GM12875 (cell line): Measurements from ENCODE around the gene ZNF480.

Source experiments
- H3K4me3 ChIP-seq: one replicate; pipeline ENCODE4 v1.5.1; 2011; ENCODE audit warnings: low read depth, low read length, control low read depth
- TF ChIP-seq, protein P1 (sequence below): IDR thresholded peaks from 2 replicates; pipeline ENCODE4 v1.5.1; 2011; ENCODE audit warnings: low read depth, mild to moderate bottlenecking, control low read depth, inconsistent platforms, low read length, moderate library complexity, borderline replicate concordance; ENCODE audit not compliant: insufficient read depth

ZNF480 gene

DNA sequence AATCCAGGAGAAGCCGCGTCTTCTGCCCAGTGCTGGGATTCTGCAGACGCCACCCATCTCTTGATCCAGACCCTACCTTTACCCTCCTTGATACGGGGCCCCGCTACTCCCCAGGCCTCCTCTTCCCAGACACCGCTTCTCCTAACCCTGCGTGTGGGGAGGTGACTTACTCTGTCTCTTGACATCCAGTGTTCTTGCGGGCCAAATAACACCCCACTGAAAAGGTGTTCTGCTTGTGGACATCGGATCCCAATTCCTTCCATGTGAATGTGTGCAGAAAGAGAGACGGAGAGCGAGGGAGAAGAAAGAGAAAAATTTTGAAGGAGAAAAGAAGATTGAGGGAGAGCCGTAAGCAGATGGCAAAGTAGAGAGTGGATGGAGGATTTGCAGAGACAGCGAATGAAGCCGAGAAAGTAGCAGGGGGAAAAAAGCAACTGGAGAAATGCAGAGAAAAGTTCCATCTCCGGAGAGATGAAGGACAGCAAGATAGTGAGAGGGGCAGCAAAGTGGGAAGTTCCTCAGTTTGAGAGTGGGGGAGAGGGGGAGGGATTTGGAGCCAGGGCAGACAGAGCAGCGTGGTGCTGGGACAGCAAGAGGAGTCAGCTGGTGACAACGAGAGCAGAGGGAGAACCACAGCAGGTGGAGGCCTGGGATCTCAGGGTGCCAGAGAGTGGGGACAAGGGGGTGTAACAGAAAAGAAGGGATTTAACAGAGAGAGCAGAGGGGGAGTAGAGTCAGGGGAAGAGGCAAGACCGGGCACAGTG lies 814 bp downstream of the ZNF480 start:
- H3K4me3 ChIP-seq = peak overlapping the region; percentile 73
- TF ChIP-seq, protein P1, sequence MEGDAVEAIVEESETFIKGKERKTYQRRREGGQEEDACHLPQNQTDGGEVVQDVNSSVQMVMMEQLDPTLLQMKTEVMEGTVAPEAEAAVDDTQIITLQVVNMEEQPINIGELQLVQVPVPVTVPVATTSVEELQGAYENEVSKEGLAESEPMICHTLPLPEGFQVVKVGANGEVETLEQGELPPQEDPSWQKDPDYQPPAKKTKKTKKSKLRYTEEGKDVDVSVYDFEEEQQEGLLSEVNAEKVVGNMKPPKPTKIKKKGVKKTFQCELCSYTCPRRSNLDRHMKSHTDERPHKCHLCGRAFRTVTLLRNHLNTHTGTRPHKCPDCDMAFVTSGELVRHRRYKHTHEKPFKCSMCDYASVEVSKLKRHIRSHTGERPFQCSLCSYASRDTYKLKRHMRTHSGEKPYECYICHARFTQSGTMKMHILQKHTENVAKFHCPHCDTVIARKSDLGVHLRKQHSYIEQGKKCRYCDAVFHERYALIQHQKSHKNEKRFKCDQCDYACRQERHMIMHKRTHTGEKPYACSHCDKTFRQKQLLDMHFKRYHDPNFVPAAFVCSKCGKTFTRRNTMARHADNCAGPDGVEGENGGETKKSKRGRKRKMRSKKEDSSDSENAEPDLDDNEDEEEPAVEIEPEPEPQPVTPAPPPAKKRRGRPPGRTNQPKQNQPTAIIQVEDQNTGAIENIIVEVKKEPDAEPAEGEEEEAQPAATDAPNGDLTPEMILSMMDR = no peak

DNA sequence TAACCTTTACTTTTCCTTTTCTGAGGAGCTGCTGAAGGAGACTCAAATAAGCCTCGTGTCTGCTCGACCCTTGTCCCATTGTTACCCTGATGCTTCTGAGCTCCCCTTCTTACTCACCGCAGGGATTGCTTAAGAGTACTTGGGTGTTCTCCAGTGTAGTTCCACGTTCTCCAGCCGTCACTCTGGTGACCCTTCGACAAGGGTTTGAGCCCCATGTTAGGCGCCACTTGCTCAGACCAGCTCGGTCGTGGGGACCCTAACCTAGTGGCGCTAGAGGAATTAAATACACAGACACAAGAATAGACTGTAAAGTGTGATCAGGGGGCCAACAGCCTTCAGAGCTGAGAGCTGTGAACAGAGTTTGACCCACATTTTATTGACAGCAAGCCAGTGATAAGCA lies 10.3 kb downstream of the ZNF480 start:
- TF ChIP-seq, protein P1 = no peak

DNA sequence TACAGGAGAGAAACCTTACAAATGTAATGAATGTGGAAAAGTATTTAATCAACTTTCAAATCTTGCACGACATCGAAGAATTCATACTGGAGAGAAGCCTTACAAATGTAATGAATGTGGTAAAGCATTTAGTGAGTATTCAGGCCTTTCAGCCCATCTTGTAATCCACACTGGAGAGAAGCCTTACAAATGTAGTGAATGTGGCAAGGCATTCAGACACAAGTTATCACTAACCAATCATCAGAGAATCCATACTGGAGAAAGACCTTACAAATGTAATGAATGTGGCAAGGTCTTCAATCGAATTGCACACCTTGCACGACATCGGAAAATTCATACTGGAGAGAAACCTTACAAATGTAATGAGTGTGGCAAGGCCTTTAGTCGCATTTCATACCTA lies 25.5 kb downstream of the ZNF480 start:
- TF ChIP-seq, protein P1 = no peak
- H3K4me3 ChIP-seq = no peak overlapping the region

More for the DNA sequence above, 10.3 kb downstream of the ZNF480 start:
- no peak overlapping the region for H3K4me3 ChIP-seq

DNA sequence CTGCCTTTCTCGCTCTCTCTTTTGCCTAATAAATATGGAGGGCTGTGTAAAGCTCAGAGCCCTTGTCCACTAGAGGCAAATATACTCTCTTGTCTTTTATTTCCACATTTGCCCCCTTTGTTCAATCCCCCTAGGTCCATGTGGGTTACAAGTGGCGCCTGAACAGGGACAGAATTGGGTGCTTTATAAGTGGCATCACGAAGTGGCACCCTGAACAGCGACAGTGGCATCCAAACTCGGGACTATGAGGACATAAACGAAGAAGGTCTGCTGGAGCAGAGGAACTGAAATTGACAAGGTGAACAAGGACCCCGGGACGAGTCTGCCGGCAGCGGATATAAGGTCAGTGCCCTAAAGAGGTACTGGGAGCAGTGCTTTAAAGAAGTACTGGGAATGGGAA lies 34.8 kb downstream of the ZNF480 start:
- no peak overlapping the region for H3K4me3 ChIP-seq
- TF ChIP-seq, protein P1 = no peak

DNA sequence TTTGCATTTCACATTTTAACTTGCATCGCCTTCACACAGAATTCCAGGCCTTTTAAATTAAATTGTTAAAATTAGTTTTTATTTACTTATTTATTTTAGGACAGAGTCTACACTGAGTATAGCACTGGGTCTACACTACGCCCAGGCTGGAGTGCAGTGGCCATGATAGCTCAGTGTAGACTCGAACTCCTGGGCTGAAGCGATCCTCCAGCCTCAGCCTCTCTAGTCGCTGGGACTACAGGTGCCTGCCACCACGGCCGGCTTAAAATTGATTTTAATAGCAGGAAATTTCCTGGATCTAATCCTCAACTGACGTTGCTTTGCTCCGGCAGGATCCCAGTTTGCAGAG lies 38.8 kb downstream of the ZNF480 start:
- TF ChIP-seq, protein P1 = no peak
- peak overlapping the region; percentile 60 for H3K4me3 ChIP-seq

DNA sequence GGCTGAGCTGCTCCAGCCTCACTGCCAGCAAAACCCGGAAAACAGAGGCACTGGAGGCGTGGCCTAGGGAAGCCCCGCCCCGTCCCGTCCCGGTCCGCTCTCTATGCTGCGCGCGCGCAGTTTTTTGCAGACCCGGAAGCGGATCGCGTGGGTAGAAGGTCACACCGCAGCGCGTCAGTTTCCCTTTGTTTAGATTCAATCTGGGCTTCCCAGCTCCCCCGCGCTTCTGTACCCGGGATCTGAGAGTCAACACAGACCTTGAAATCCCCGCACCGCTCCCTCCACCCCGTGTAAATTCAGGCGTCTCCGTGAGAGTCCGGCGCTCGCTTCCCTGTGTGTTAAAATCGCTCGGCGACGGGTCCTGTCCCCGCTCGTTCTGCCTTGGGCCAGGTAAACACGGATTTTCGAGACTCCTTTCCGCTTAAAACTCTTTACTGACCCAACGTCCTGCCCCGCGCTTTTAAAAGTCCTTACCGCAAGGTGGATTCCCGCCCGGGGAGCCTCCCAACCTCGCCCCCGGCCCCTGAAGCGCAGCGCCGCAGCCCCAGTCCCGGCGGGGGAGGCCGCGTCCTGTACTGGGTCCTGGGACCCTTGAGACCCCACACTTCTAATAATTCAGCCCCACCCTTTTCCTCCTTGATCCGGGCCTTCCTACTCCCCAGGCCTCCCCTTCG lies 39.3 kb downstream of the ZNF480 start, which contains the start of gene ZNF610:
Gene ZNF610 (plus strand): TSS at position 127 of the 674 bp plus-strand sequence. CDS start 12,930 bp downstream, outside the sequence.
- TF ChIP-seq, protein P1 = no peak
- peak within 1 kb of the TSS; percentile 60 for H3K4me3 ChIP-seq
